SK-MEL-5 (cell line): Measurements from ENCODE around the gene STYXL2. TPM values are rescaled to one million over a fixed set of nuclear protein-coding genes. Genes with fewer than 3 reads are reported as not detected.

ENCODE experiments used
- DNase-seq: peaks from one replicate; pipeline ENCODE4 v3.0.0-alpha.2; 2016; ENCODE audit warnings: low read depth, low spot score
- in situ Hi-C: cut with HindIII; loops from 2 replicates; pipeline ENCODE4 v1.10.0; 2016; ENCODE audit warnings: low sequenced_read_pairs, high pct_unique_total_duplicates, low pct_unique_long_range_greater_than_20kb
- polyA plus RNA-seq, 2 experiments: library from polyadenylated mRNA; depleted of rRNA; stranded (reverse); fragments of >200 nt; gene quantifications; 2 replicates each; pipeline ENCODE4 v1.2.3, GENCODE V29; 2015
- total RNA-seq: library from RNA; depleted of rRNA; stranded (reverse); fragments of >200 nt; shearing (Covaris generic); gene quantifications from 2 replicates; pipeline ENCODE4 v1.2.3, GENCODE V29; 2014; rRNA removed

The STYXL2 gene
- total RNA-seq = 0.03 TPM in 1 of 2 replicates, not detected in the other
- not detected in 2 replicates for polyA plus RNA-seq (2015; cell fraction: cytosol; rRNA removed)
- not detected in 2 replicates for polyA plus RNA-seq (2015; cell fraction: nucleus; rRNA removed)

GRCh38 chr1:167093846-167094516 is at the start of gene STYXL2:
TSS of gene STYXL2 (plus strand) at chr1:167094075. CDS start at chr1:167094850, 775 bp downstream.
- no peak for DNase-seq
- in situ Hi-C loops = no loop called here

GRCh38 chr1:167051907-167052306 is 42.0 kb upstream of the STYXL2 start:
- in situ Hi-C loops = no loop called here

GRCh38 chr1:167052389-167052788 is 41.5 kb upstream of the STYXL2 start:
- DNase-seq = peak; percentile 60

More at GRCh38 chr1:167051907-167052306, 42.0 kb upstream of the STYXL2 start:
- DNase-seq = no peak

GRCh38 chr1:167054531-167054930 is 39.3 kb upstream of the STYXL2 start:
- no peak for DNase-seq
- in situ Hi-C loops = no loop called here

More at GRCh38 chr1:167052389-167052788, 41.5 kb upstream of the STYXL2 start:
- in situ Hi-C loops = no loop called here

- in situ Hi-C loops = no loop called here
- DNase-seq = no peak
Measured at GRCh38 chr1:167054946-167055630, 38.8 kb upstream of the STYXL2 start.

- in situ Hi-C loops = no loop called here
- no peak for DNase-seq
Measured at GRCh38 chr1:167056529-167057231, 37.2 kb upstream of the STYXL2 start.

GRCh38 chr1:167057241-167057688 is 36.6 kb upstream of the STYXL2 start:
- in situ Hi-C loops = no loop called here

GRCh38 chr1:167059045-167059808 is 34.6 kb upstream of the STYXL2 start:
- peak; percentile 79 for DNase-seq
- in situ Hi-C loops = no loop called here

More at GRCh38 chr1:167057241-167057688, 36.6 kb upstream of the STYXL2 start:
- DNase-seq = peak; percentile 69

- in situ Hi-C loops = no loop called here
- no peak for DNase-seq
Measured at GRCh38 chr1:167059809-167060107, 34.1 kb upstream of the STYXL2 start.

GRCh38 chr1:167060141-167061072 is 33.5 kb upstream of the STYXL2 start:
- DNase-seq = peak; percentile 46
- in situ Hi-C loops = no loop called here

- in situ Hi-C loops = no loop called here
- no peak for DNase-seq
Measured at GRCh38 chr1:167061073-167061464, 32.8 kb upstream of the STYXL2 start.

- in situ Hi-C loops = no loop called here
- DNase-seq = no peak
Measured at GRCh38 chr1:167064621-167065020, 29.3 kb upstream of the STYXL2 start.

GRCh38 chr1:167065471-167065870 is 28.4 kb upstream of the STYXL2 start:
- DNase-seq = no peak
- in situ Hi-C loops = no loop called here

GRCh38 chr1:167066333-167067122 is 27.3 kb upstream of the STYXL2 start:
- peak; percentile 75 for DNase-seq
- in situ Hi-C loops = no loop called here

- in situ Hi-C loops = no loop called here
- no peak for DNase-seq
Measured at GRCh38 chr1:167067904-167068303, 26.0 kb upstream of the STYXL2 start.

GRCh38 chr1:167068761-167069160 is 25.1 kb upstream of the STYXL2 start:
- in situ Hi-C loops = no loop called here
- no peak for DNase-seq
